NCI-H2171 (cell line): ENCODE results near the gene TM9SF1.
A peak's percentile ranks its signal among the peaks of the same experiment; 100 is the strongest.

Source experiments
- DNase-seq: peaks from one replicate; lab custom pipeline; 2025; lab: John Stamatoyannopoulos, UW

TM9SF1 gene, protein sequence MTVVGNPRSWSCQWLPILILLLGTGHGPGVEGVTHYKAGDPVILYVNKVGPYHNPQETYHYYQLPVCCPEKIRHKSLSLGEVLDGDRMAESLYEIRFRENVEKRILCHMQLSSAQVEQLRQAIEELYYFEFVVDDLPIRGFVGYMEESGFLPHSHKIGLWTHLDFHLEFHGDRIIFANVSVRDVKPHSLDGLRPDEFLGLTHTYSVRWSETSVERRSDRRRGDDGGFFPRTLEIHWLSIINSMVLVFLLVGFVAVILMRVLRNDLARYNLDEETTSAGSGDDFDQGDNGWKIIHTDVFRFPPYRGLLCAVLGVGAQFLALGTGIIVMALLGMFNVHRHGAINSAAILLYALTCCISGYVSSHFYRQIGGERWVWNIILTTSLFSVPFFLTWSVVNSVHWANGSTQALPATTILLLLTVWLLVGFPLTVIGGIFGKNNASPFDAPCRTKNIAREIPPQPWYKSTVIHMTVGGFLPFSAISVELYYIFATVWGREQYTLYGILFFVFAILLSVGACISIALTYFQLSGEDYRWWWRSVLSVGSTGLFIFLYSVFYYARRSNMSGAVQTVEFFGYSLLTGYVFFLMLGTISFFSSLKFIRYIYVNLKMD

DNA sequence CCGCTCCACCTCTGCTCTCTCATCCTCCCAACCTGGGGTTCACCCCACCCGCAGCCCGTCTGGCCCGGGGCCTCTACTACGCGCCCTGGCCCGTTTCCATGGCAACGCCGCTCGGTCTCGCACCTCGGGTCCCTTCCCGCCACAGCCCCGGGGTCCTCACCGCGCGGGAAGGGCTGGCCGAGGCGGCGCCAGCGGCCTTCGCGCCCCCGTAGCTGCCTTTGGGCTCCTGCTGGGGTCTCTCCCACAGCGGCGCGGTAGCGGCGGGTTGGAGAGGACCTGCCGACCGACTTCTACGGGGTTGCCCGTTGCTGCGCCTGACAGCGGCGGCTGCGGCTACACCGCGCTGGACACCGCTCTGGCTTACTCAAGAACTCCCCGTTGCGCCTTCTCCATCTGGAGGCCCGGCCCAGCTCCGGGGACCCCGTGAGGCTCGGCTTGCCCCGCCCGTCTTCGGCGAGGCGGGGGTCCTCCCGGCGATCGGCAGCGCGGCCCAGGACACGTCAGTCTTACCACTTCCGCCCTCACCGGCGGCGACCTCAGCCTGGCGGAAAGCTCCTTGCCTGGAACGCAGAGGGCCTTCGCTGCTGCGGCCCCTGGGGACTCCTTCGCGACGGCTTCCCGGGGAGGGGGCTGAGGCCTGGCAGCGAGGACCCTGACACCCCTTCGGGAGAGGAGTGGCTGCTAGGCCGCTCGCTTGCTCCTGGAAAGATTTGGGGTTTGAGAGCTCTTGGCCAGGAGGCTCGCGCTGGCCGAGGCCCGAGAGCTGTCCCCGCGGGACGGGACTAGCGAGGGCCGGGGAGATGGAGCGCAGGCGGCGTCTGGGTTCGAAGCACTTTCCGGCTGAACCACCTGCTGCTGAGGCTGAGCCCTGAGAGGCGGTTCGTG lies at the start of gene TM9SF1:
Gene TM9SF1 (minus strand): TSS at position 256 of the 885 bp plus-strand sequence. CDS start 422 bp downstream, outside the sequence.
- peak; percentile 89 for DNase-seq

DNA sequence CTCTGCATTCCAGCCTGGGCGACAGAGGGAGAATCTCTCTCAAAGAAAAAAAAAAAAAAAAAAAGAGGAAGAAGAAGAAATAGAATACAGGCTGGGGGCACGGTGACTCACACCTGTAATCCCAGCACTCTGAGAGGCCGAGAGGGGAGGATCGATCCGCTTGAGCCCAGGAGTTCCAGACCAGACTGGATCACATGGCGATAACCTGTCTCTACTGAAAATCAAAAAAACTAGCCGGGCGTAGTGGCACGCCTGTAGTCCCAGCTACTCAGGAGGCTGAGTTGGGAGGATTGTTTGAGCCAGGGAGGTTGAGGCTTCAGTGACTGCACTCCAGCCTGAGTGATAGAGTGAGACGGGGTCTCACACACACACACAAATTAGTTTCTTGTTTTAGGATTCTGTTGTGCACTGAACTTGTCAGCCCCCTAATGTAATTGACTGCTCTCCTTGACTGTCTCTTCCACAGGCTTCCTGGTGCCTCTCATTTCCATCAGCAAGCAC lies 48.1 kb upstream of the TM9SF1 start:
- DNase-seq: peak; percentile 21

DNA sequence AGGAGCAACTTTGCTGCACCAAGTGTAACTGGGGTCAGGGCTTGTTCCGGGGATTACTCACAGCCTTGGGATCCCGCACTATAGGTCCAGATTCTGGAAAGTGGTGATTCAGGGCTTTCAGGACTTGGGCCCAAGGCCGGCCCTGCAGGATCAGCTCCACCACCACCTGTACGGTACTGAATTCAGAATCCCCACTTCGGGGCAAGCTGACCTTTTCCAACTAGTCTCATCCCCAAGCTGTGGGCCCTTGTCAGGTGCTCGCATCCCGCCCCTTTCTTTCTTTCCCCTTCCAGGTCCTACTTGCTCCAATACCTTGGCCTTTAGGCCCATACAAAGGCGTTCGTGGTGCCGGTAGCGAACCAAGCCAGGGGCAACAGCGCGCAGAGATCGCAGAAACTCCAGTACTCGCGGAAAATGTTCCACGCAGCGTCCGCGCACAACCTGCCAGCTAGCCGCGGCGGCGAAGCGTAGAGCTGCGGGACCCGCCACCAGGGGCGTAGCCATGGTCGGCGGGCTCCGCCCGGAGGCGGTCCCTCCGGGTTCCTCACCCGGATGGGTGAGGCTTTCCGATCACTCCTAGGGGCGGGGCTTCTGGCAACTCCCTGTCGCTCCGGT lies 46.7 kb upstream of the TM9SF1 start:
- peak; percentile 95 for DNase-seq

DNA sequence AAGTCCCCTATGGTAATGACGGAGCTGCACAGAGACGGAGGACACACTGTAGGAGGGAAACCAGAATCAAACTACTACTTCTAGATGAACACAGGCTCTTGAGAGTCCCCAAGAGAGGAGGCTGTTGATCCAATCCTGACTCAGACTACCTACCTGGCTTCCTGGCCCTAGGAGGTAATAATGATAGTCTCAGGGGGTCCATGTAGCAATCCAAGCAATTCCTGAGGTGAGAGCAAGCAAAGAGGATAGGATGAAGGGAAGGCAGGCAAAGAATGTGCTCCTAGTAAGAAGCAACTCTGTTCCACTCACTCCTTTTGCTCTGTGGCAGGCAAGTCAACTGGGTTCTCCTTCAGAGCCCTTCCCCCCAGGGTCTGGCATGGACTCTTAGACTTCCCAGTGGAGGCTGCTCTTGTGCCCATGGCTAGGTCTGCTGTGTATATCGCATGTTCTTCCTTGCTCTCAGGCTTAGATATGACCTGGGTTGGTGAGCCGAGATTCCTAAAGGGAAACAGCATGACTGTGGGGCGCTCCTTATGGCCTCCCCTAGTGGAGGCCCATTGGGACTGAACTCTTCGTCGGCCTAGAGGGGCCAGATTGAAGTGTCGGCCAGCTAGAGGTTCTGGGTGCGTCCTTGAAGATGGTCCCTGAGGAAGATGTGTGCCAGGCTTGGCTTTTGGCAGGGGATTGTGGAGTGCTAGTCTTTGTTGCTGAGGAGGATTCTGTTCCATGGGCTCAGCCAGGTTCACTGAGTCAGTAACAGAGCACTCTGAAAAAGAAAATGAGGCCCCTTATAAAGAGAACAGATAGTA lies 45.1 kb upstream of the TM9SF1 start:
- no peak for DNase-seq

DNA sequence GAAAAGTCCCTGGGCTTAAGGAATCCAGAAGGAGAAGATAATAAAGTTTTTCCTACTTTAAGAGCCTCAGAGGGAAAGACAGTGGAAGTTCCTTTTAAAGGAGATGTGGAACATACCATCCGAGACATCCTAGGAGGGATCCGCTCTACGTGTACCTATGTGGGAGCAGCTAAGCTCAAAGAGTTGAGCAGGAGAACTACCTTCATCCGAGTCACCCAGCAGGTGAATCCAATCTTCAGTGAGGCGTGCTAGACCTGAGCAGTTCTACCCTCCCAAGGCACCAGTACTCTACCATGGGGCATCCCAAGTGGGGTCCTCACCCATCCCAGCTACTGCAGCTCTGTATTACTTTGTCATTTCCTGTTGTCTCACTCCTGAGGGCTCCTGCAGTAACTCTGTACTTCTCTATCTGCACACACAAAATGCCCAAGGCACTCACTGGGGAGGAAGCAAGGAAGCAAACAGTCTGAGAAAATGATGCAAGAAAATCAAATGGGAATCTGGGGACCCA lies 43.3 kb upstream of the TM9SF1 start:
- DNase-seq: no peak

DNA sequence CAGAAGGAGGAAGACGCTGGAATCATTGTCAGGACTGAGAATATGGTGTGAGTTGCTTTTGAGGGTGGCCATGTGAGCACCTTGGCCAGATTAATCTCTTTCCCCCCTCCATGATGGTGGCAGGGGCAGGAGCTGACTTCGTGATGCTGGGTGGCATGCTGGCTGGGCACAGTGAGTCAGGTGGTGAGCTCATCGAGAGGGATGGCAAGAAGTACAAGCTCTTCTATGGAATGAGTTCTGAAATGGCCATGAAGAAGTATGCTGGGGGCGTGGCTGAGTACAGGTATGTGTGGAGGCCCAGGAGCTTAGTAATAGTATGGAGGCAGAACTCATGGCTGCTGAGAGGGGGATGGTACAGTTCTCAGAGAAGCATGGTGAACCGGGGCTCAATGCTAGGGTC lies 42.9 kb upstream of the TM9SF1 start:
- no peak for DNase-seq

DNA sequence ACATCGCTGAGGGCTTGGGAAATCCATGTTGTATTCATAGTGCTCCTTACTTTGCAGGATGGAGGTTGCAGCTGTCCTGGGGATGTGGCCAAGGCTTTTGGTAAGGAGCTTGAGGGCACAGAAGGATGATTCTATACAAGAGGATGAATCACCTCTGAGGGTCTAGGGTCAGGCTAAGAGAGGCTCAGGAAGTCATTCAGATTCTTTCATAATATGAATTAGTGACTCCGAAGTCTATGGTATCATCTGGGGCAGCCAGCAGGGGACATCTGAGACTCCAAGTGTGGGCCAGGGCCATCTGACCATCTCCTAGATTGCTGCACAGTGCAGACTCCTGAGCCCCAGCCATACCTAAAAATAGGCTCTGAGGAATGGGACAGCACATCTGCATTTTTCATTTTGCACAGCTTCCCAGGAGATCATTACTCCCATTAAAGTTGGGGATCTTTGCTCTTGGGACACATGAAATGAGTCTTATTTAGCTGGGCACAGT lies 42.3 kb upstream of the TM9SF1 start:
- no peak for DNase-seq

DNA sequence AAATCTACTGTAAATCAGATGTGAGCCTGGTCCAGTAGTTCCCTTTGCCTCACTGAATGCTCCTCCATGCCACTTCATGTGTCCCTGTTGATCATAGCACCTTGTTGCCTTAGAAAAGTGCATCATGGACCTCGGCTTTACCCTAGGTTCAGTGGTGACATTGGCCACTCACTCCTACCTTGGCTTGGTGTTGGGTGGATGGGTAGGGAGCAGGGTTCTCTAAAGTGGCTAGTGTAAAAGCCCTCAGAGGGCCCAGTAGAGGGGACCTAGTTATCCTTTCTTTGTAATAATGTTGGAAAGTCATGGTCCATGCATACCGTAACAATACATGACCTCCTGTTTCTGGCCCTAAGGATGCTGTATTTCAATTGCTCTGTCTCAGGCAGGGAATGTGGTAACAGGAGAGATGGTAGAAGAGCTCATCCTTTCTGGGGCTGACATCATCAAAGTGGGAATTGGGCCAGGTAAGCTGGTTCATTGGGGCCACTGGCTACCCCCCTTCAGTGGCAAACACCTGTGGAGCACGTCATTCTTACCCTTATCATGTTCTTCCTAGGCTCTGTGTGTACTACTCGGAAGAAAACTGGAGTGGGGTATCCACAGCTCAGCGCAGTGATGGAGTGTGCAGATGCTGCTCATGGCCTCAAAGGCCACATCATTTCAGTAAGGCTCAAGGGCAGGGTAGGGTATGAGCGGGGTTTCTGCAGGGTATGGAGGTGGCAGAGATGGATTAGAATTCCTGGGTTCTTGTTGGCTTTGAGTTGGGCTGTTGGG lies 41.6 kb upstream of the TM9SF1 start:
- no peak for DNase-seq

DNA sequence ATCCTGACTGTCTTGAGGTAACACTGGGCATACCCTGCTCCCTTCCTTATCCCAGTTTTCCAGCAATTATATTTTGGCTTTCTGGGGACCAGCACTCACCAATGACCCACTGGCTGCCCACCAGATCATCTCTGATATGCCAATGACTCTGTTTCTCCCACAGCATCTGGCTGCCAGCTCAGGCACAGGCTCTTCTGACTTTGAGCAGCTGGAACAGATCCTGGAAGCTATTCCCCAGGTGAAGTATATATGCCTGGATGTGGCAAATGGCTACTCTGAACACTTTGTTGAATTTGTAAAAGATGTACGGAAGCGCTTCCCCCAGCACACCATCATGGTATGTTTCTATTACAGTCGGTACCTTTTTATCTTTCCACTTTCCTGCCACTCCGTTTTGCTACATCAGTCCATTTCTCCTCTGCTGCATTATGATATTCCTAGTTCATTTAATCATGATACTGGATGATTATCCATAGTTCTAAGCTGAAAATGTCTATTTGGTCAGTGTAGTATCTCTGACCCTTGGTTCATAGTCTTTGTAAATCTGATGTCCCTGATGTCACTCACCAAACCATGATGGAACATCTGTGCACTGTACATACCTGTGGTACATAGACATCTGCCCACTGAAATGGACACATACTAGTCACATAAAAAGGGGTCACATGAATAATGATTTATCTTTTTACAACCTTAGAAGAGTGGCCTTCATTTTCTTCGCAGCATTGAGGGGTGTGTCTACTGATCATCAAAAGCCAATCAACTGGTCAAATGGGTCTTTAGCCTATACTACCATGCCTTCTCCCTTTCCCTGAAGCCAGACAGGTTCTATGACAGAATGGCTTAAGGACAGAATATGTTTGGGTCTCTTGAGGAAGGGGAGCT lies 40.8 kb upstream of the TM9SF1 start:
- no peak for DNase-seq

DNA sequence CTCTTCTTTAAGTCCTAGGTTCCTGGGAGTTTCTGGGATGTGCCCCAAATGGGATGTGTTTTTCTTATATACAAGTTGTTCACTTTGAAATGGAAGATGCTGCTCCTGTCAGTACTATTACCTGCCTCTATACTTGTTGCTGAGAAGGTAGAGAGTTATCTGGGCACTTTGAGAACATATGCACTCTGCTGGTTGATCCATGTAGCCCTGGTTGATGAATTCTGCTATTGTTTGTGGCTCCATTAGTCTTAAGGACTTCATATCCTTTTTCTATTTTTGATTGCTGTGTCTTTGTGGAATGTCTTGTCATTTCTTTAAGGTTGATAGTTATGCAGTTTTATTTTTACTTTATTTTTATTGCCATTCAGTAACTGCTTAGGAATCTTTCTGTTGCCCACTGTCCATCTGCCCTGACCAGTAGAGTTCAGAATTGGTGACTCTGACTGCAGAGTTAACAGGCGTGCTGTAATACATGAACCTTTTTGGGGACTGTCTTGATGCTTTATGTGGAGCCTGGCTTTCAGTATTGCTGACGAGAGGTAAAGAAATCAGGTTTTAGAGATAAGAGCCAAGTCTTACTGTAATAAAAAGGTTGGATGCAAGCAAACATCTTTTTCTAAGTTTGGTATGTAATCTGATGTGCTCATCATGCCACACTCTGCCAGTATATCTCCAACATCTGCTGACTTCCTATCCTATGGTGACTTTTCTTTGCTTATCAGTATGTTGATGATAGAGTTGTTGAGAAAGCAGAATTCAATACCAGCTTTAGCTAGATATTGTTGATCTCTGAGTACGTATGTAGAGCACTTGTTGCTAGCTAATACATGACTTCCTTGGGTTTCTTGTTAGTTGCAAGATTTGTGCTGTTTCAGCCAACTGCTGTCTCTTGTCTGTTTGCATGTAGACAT lies 39.1 kb upstream of the TM9SF1 start:
- DNase-seq: no peak

DNA sequence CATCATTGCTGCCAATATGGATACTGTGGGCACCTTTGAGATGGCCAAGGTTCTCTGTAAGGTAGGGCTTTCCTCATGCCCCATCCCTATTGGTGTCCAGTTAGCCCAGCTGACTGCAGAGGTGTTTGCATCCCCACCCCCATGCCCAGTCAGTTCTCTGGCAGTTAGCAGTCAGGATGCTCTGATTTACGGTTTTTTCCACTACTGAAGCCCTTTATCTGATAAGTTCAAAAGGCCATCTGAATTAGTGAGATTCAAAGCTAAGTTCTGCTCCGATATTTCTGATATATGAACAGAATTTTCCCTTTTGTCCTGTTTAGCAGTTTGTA lies 38.3 kb upstream of the TM9SF1 start:
- DNase-seq: no peak

DNA sequence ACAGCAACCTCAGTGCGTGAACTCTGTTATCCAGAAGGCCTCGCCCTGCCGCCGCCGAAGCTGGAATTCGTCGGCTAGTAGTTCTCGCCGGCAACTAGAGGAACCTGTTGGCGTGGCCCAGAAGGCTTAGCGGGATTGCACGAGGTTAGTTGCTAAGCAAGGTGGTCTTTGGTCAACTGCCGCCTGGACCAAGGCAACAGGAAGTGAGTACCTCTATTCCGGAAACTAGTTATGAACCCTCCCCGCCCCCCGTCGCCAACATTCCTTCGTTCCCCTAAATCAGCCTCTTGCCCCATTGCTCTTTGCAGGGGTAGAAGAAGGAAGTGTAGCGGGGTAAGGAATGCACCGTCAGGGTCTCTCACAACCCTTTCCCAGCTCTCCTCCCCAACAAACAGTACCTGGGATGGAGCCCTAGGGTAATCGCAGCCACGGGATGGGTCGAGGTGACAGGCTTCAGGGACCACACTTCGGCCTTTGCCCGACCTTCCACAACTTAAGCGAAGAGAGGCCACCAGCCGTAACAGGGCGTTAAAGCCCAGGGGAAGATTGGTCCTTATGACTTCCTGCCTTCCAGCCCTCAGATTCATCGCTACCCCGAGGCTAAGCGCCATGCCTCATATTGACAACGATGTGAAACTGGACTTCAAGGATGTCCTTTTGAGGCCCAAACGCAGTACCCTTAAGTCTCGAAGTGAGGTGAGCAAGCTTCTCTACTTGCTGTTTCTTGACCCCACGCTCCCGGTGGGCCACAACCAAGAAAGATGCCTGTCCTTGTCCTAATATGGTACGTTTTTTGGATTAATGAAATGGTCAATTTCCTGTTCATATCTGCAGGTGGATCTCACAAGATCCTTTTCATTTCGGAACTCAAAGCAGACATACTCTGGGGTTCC lies 37.6 kb upstream of the TM9SF1 start, which contains the start of gene GMPR2:
Gene GMPR2 (plus strand): TSS at position 285 of the 893 bp plus-strand sequence. CDS start 325 bp downstream, at position 610.
- DNase-seq: peak; percentile 83

DNA sequence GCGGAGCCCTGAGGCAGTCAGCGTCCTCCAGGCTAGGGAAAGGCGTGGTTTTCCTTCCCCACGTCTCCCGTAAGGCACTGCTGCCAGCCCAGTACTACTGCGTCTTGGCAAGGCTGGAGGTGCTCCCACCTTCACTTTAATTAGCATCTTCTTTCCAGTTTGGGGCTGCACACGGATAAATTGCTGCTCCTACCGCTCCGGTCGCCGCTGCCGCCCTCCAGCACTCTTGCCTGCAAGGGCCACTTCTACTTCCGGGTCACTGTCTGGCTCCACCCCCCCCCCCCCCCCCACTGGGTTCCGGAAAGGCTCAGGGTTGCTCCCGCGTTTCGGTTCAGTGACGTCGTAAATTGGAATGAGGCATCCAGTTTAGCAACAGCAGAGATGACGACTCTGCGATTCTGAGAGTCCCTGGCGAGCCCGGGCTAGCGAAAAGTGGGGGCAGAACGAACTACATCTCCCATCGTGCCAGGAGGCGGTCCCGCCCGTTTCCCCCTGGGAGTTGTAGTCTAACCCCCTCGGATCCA lies 36.9 kb upstream of the TM9SF1 start, which contains the start of gene NEDD8:
Gene NEDD8 (minus strand): TSS at position 247 of the 524 bp plus-strand sequence. CDS start 100 bp downstream, at position 147.
- DNase-seq: peak; percentile 94

DNA sequence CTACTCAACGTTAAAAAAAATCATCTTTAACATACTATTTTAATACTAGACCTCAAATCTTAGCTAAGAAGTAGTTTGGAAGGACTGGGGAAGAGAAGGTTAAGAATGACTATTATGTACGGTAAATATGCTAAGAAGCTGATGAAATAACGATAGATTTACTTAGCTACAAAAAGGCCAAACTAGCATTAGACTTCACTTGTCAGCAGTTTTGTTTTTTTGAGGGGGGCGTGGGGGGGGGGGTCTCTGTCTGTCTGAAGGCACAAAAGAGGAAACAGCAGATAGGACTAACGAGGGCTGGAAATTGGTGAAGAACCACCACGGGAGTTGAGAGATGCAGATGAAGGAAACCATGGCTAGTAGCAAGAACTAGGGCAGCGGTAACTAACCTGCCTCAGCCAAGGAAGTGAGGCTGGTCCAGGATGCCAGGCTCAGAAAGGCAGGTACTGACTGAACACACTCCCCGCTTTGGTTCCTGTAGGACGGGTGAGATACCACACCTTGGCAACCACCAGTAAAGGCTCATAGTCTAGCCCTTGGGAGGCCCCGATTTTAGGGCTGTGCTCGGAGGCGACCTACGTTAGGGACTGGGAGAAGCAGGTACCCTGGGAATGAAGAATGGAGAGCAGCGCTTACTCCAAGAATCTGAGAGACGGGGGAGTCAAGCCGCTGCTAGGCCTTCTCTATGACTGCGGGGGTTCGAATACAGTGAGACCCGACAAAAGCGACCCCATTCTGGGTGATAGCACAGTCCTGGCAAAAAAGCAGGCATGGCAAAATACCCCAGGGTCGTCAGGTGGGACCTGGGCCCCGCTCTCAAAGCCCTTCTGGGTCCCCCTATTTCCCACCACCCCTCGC lies 36.3 kb upstream of the TM9SF1 start:
- no peak for DNase-seq

DNA sequence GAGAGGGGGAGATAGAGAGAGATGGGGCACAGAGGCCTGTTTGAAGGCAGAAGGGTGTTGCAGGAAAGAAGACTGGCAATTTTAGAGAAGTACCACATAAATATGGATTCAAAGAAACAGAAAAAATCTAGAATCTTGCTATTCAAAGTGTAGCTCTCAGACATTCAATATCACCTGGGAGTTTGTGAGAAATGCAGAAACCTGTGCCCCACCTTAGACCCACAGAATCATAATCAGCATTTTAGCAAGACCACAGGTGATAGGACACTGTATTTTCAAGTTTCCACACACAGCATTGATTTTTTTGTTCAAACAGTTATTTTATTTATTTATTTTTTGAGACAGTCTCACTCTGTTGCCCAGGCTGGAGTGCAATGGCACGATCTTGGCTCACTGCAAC lies 33.7 kb upstream of the TM9SF1 start:
- no peak for DNase-seq
